Endometrial microvascular endothelial cells (primary cell): ENCODE data around the gene LDLR. TPM values are rescaled to one million over a fixed set of nuclear protein-coding genes. Genes with fewer than 3 reads are reported as not detected.
"Not testable (repeated sequence)": the region's sequence is repeated elsewhere in the genome, so short reads cannot be mapped to it uniquely, and the experiment has no call there.

ENCODE experiments used
- in situ Hi-C: cut with HindIII; loops from 2 replicates; pipeline ENCODE4 v1.10.0; 2017; ENCODE audit warnings: low sequenced_read_pairs, low pct_unique_long_range_greater_than_20kb; ENCODE audit errors: inconsistent ontology term
- total RNA-seq: library from RNA; depleted of rRNA; stranded (reverse); fragments of >200 nt; gene quantifications from one replicate; pipeline ENCODE4 v1.2.3, GENCODE V29; 2015; ENCODE audit errors: inconsistent ontology term

LDLR gene
- total RNA-seq, 1 donor from 2014 or later = 99.5 TPM

DNA sequence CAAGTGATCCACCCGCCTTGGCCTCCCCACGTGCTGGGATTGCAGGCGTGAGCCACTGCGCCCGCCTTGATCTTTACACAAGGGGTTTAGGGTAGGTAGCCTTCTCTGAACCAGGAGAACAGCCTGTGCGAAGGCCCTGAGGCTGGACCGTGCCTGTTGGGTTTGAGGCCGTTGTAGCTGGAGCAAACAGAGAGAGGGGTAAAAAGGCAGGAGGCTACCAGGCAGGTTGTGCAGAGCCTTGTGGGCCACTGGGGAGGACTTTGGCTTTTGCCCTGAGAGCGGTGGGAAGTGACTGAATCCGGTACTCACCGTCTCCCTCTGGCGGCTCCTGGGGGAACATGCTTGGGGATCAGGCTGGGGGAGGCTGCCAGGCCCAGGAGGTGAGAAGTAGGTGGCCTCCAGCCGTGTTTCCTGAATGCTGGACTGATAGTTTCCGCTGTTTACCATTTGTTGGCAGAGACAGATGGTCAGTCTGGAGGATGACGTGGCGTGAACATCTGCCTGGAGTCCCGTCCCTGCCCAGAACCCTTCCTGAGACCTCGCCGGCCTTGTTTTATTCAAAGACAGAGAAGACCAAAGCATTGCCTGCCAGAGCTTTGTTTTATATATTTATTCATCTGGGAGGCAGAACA, 41.7 kb downstream of the LDLR start:
- in situ Hi-C loops = no loop called here

DNA sequence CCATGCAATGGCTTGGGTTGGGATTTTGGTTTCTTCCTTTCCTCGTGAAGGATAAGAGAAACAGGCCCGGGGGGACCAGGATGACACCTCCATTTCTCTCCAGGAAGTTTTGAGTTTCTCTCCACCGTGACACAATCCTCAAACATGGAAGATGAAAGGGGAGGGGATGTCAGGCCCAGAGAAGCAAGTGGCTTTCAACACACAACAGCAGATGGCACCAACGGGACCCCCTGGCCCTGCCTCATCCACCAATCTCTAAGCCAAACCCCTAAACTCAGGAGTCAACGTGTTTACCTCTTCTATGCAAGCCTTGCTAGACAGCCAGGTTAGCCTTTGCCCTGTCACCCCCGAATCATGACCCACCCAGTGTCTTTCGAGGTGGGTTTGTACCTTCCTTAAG, 42.2 kb downstream of the LDLR start:
- in situ Hi-C loops = no loop called here

DNA sequence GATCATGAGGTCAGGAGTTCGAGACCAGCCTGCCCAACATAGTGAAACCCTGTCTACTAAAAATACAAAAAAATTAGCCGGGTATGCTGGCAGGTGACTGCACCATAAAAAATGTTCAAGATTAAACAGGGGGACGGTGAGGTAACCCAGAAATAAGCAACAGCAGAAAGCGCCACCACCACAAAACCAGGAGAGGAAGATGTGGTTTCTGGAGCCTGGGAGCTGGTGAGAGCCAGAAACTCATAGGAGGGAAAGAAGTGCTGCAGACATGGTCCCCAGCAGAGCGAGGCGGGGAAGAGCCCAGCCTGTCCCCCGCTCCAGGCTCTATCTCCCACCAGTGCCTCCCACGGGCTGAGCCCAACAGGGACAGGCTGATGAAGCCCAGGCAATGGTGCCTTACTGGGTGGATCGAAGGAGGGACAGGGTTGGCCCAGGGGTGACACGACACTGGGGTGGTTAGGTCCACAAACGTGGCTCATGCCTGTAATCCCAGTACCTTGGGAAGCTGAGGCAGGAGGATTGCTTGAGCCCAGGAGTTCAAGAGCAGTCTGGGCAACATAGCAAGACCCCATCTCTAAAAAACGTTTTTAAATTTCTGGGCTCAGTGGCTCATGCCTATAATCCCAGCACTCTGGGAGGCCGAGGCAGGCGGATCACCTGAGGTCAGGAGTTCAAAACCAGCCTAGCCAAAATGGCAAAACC, 47.3 kb downstream of the LDLR start:
- in situ Hi-C loops = no loop called here

DNA sequence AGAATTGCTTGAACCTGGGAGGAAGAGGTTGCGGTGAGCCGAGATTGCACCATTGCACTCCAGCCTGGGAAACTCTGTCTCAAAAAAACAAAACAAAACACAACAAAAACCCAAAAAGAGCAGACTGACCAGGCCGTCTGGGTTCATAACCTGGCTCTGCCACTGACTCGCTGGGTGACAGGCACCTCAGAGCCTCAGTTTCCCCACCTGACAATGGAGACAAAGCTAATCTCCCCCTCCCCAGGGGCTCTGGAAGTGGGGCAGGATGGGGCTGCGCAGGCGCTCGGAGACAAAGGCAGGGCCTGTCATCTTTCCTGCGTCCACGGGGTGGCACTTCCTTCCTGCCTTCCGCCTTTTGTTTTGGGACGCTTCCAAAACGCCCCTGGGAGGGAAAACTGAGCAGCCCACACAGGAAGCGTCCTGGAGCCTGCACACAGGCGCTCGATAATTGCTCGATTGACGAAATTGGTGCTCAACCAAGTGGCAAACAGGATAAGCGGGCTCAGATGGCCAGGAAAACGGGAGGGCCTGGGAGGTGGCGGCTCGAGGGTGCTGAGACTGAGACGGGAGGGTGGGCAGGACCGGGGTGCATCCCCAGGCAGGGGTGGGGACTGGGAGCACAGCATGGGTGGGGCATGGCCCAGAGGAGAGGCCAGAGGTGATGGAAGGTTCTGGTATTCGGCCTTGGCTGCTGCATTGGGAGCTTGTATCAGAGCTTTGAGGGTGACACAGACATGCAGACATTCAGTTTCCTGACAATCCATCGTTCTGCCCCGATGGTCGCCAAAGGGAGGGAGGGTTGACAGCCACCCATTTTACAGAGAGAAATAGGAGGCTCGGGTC, 48.5 kb downstream of the LDLR start:
- in situ Hi-C loops = no loop called here

DNA sequence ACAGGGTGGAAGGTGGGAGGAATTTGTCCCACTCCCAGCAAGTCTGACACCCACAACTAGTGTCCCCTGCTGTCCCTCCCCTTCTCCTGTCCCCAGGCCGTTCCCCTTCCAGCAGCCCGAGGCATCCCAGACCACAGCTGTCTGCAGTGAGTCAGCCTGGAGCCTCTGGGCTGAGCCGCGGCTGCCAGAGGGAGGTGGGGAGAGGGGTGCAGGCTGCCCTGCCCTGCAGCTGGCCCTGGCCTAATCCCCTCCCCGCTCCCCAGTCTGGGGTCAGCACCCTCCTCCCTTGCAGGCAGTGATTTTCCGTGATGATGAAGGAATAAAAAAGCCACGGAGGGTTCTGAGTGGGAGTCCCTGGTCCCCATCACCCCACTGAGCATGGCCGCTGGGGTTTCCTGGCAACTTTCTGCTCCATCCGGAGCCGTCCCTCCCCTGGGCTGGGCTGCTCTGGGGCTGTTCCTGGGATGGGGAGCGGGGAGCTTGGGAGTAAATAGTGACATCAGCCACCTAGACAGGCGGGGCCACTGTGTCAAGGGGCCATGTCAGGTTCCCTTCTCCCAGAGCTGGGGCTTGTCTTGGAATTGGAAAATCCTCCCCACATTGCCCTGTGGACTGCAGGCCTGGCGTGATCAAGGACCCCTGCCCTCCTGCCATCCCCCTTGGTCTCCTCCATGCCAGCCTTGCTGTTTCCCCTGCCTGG, 49.5 kb downstream of the LDLR start:
- in situ Hi-C loops = no loop called here

DNA sequence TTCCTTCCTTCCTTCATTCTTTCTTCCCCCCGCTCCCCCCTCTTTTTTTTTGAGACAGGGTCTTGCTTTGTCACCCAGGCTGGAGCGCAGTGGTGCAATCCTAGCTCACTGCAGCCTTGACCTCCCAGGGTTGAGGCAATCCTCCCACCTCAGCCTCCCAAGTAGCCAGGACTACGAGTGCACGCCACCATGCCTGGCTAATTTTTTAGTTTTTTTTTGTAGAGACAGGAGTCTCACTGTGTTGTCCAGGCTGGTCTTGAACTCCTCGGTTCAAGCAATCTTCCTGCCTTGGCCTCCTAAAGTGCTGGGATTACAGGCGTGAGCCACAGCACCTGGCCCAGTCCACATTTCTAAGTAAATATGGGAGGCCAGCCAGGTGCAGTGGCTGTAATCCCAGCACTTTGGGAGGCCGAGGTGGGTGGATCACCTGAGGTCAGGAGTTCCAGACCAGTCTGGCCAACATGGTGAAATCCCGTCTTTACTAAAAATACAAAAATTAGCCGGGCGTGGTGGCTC, 50.8 kb downstream of the LDLR start:
- in situ Hi-C loops = not testable (repeated sequence)

DNA sequence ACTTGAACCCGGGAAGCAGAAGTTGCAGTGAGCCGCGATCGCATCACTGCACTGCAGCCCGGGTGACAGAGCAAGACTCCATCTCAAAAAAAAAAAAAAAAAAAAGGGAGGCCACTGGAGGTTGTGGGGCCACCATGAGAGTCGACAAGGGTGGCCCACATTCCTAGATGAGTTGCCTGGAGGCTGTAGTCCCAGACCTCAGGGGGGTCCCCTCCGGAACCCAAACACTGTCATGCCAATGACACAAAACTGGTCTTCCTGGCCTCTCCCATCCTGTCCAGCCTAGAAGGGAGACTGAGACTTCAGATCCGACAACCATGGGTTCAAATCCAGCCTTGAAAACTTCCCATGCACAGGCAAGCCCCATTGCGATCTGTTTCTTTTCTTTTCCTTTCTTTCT, 51.6 kb downstream of the LDLR start:
- in situ Hi-C loops = no loop called here

DNA sequence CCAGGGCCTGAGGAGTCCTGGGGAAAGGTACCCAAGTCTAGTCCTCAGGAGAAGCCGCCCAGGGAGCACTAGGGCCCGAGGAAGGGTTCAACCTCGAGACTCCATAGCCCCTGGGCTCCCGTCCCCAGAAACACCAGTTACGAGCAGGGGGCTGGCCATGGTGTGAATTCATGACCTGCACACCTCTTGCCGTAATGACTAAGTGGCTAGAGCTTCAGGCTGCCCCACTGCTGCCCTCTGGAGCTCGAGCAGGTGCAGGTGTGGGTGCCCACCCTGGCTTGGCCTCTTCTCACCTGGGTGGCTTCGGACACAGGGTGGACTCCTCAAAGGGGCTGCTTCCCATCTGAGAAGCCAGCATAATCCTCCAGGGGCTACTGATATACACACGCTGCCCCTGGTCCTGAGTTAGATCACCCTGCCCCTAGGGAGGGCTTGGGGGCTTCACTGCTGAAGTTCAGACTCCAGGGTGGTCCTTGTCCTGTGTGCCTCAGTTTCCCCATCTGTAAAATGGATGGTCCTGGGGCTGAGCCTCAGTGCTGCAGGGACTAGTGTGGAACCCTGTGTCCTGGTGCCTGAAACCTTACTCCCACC, 52.8 kb downstream of the LDLR start:
- in situ Hi-C loops = no loop called here

DNA sequence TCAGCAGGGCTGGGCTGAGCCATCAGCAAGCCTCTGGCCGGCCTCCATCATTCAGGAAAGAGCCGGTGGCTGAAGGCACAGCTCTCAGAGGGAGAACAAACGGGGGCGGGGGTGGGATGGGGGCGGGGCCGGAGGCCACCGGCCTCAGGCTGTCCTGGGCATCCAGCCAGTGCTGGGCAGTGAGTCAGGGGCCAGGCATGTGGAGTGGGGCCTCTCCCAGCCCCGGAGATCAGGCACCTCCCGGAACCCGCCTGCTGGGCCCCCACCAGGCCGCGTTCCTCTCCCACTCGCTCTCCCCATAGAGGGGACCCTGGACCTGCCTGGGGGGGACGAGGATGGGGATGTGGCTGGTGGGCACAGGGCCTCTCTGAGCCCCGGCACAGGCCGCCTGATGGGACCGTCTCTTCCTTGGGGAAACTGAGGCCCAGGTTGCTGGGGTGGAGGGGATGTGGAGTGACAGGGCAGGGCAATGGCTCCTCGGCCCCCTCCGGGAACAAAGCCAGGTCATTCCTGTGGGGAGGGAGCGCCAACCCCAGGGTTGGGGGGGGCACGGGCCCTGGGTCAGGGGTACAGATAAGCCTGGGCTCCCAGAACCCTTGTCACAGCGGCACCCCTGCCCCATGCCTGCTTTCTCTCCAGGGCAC, 53.4 kb downstream of the LDLR start:
- in situ Hi-C loops = no loop called here

DNA sequence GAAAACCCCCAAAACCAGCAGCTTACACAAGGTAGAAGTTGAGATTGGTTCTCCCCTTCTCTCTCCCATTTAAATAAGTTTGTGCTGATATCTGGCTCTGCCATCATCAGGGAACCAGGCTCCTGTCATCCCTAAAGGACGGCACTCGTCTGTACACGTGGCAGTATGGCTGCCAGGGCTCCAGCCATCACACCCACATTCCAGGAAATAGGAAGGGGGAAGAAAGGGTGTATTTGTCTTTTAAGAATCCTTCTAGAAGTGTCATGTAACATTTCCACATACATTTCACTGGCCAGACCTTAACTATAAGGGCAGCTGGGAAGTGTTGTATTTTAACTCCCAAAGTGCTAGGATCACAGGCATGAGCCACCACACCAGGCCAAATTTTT, 56.3 kb downstream of the LDLR start:
- in situ Hi-C loops = no loop called here

DNA sequence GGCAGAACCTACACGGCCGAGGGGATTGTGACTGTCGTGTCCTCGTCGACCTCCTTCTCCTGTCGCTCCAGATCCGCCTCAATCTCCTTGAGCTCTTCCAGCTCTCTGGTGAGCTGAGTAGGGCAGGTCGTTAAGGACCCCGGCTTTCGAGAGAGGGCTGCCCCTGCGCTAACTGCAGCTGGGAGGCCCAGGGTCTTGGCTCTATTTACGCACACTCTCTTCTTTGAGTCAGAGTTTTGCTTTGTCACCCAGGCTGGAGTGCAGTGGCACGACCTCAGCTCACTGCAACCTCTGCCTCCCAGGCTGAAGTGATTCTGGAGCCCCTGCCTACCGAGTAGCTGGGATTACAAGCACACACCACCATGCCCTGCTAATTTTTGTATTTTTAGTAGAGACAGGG, 58.7 kb downstream of the LDLR start:
- in situ Hi-C loops = no loop called here

DNA sequence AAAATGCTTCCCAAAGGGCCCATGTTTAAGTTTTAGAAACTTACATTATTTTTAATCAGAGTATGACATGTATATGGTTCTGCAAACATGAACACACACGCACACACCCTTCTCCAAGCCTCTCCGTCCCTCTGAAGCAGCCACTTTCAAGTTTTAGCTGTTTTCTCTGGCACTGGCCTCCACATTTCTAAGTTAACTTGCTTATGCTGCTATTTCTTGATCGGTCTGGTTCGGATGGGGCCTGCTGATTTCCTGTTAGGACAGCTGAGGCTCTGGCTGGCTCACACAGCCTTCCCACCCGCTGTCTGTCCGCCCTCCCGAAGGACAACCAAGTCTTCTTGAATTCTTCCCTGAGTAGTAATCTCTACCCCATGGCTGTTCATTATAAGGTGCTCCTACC, 61.9 kb downstream of the LDLR start:
- in situ Hi-C loops = no loop called here

DNA sequence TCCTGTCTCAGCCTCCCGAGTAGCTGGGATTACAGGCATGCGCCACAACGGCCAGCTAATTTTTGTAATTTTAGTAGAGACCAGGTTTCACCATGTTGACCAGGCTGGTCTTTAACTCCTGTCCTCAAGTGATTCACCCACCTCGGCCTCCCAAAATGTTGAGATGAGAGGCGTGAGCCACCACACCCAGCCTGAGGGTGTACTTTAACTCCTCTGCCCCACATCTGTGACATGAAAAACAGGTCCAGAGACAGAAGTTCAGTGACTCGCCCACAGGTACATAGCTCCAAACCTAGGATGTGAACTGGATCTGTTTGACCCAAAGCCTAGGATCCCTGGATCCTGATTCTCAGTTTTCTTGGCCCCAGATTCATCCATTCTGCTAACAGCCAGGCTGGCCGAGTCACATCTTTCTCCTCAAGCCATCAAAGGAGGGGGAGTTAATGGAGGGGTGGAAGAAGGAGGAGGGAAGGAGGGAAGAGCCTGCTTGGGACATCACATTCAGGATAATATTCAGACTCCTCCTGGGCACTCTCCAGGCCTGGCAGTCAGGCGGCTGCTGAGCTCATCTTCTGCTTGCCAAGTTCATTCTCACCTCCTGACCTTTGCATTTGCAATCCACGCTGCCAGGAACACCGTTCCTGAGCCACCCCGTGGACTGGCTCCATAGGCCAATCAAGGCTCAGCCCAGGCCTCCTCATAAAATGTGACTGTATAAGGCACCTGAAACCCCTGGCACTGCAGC, 63.2 kb downstream of the LDLR start:
- in situ Hi-C loops = no loop called here

DNA sequence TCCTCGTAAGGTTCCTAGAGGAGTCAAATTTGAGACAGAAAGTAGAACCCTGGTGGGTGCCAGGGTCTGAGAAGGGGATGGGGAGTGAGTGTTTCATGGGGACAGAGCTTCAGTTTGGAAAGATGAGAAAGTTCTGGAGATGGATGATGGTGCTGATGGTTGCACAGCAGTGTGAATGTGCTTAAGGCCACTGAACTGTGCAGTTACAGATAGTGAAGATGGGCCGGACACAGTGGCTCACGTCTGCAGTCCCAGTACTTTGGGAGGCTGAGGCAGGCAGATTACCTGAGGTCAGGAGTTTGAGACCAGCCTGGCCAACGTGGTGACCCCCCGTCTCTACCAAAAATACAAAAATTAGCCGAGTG, 65.4 kb downstream of the LDLR start:
- in situ Hi-C loops = no loop called here

DNA sequence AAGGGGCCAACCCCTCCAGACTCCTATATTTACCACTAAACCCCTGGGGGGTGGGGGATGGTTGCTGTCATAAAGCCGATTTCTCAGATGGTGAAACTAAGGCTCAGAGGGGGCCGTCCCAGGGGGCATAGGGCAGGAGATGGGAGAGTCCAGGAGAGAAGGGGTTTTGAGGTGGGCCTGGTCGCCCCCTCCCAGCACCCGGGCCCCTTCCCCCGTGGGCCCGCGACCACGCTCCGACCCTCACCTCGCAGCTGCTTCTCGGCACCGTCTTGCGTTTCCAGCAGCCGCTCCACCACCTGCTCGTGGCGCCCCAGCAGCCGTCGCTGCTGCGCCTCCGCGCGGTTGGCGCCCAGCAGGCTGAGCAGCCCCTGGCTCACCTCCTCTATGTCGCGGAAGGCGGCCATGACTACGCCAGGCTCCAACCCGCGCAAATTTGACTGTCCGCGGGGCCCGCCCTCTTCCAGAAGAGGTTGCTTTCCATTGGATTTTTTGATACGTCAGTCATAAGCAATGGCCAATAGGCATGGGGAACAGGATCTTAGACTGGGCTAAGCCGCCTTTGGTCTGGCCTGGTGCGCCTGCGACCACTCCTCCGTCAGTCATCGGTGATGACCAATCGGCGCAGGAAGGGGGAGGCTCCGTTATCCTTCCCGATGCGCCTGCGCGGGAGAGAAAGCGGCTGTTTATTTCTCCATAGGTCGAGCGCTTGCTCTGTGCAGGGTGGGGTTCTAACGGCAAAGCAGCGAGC, 66.3 kb downstream of the LDLR start, which contains the start of gene SPC24:
TSS of gene SPC24 (minus strand) at position 410 of the 748 bp plus-strand sequence. CDS start at position 404, 6 bp downstream.
- in situ Hi-C loops = no loop called here

DNA sequence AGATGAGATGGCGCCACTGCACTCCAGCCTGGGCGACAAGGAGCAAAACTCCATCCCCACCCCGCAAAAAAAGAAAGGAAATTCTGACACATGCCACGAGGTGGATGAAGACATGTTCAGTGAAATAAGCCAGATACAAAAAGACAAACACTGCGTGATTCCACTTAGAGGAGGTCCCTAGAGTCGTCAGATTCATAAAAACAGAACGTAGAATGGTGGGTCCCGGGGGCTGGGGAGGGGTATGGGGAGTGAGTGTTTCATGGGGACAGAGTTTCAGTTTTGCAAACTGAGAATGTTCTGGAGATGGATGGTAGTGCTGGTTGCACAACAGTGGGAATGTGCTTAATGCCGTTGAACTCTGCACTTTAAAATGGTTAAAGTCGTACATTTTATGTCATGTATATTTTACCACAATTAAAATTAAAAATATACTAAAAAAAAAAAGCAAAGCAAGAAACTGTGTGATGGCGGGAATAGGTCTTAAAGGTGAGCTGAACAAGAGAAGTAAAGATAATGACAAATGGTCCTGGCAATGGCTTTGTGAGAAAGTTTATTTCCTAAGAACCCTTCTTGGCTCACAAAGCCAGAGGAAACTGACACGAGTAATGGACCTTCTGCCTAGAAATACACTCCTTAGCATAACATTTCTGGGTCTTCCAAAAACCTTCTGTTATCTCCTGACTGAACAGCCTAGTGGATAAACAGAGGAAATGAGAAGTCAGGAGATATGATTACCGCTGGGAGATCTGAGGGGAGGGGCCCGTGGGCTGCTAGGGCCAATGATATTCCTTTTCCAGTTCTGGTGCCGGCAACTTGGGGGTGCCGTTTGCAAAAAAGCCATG, 70.6 kb downstream of the LDLR start:
- in situ Hi-C loops = no loop called here
